Neural cell (in vitro differentiated cells): ENCODE measurements around the gene DLG5. TPM values are rescaled to one million over a fixed set of nuclear protein-coding genes. Genes with fewer than 3 reads are reported as not detected.

ENCODE experiments used
- H2AFZ ChIP-seq: fragments of 200-600, 300-800 bp; sonication (generic), shearing (Covaris generic); 2 replicates; pipeline ENCODE4 v1.6.0; 2014; ENCODE audit warnings: low read depth, mild to moderate bottlenecking, antibody characterized with exemption, low read length, moderate library complexity
- H3F3A ChIP-seq: fragments of 200-600 bp; shearing (Covaris generic); 2 replicates; pipeline ENCODE4 v1.6.1; 2016; ENCODE audit warnings: mild to moderate bottlenecking, moderate library complexity, mixed read lengths, antibody characterized with exemption, low read length; ENCODE audit not compliant: insufficient read depth, poor library complexity, severe bottlenecking
- H3K27ac ChIP-seq: fragments of 200-600, 300-800 bp; sonication (generic), shearing (Covaris generic); 2 replicates; pipeline ENCODE4 v1.5.1; 2014; ENCODE audit warnings: mild to moderate bottlenecking, low read length, moderate library complexity
- H3K27me3 ChIP-seq: fragments of 300-800, 200-600 bp; sonication (generic), shearing (Covaris generic); 2 replicates; pipeline ENCODE4 v1.6.0; 2014; ENCODE audit warnings: mild to moderate bottlenecking, low read depth, low read length, moderate library complexity; ENCODE audit not compliant: insufficient read depth
- H3K36me3 ChIP-seq: fragments of 300-800, 200-600 bp; sonication (generic), shearing (Covaris generic); 2 replicates; pipeline ENCODE4 v1.5.1; 2014; ENCODE audit warnings: mild to moderate bottlenecking, antibody characterized with exemption, low read length, moderate library complexity; ENCODE audit not compliant: insufficient read depth
- H3K4me2 ChIP-seq: fragments of 300-800, 200-600 bp; sonication (generic), shearing (Covaris generic); 2 replicates; pipeline ENCODE4 v1.6.0; 2014; ENCODE audit warnings: mild to moderate bottlenecking, low read length
- H3K4me3 ChIP-seq: fragments of 300-800, 200-600 bp; sonication (generic), shearing (Covaris generic); 2 replicates; pipeline ENCODE4 v1.5.1; 2014; ENCODE audit warnings: mild to moderate bottlenecking, low read length, moderate library complexity
- H3K79me2 ChIP-seq: fragments of 200-600 bp; shearing (Covaris generic); replicated peaks from 2 replicates; pipeline ENCODE4 v1.6.0; 2014; ENCODE audit warnings: mild to moderate bottlenecking, low read length, moderate library complexity; ENCODE audit not compliant: insufficient read depth
- H3K9ac ChIP-seq: fragments of 300-800, 200-600 bp; sonication (generic), shearing (Covaris generic); 2 replicates; pipeline ENCODE4 v1.6.1; 2016; ENCODE audit warnings: mild to moderate bottlenecking, low read length, mixed read lengths
- H3K9me2 ChIP-seq: fragments of 200-600 bp; shearing (Covaris generic); 2 replicates; pipeline ENCODE4 v1.6.1; 2016; ENCODE audit warnings: mild to moderate bottlenecking, low read length, mixed read lengths; ENCODE audit not compliant: insufficient read depth
- H3K9me3 ChIP-seq: fragments of 200-600, 300-800 bp; sonication (generic), shearing (Covaris generic); 2 replicates; pipeline ENCODE4 v1.6.1; 2016; ENCODE audit warnings: mild to moderate bottlenecking, mixed run types, low read length, moderate library complexity, mixed read lengths
- H4K20me1 ChIP-seq: fragments of 200-600 bp; shearing (Covaris generic); 2 replicates; pipeline ENCODE4 v1.6.1; 2016; ENCODE audit warnings: mild to moderate bottlenecking, mixed run types; ENCODE audit not compliant: insufficient read depth
- EP300 ChIP-seq: fragments of 450-650 bp; conservative IDR thresholded peaks from 2 replicates; pipeline ENCODE4 v1.6.1; 2014; ENCODE audit warnings: antibody characterized with exemption, mild to moderate bottlenecking, moderate library complexity; ENCODE audit not compliant: poor library complexity, severe bottlenecking
- EZH2 ChIP-seq: fragments of 200-600, 300-800 bp; shearing (Covaris generic), sonication (generic); IDR thresholded peaks from 2 replicates; pipeline ENCODE4 v1.6.1; 2014; ENCODE audit warnings: antibody characterized with exemption, low read length, borderline replicate concordance, mild to moderate bottlenecking; ENCODE audit not compliant: insufficient read depth, poor library complexity, severe bottlenecking
- MXI1 ChIP-seq: fragments of 450-650 bp; conservative IDR thresholded peaks from 2 replicates; pipeline ENCODE4 v1.6.1; 2014; ENCODE audit warnings: antibody characterized with exemption, mild to moderate bottlenecking; ENCODE audit not compliant: poor library complexity, severe bottlenecking
- POLR2AphosphoS5 ChIP-seq: IDR thresholded peaks from 2 replicates; pipeline ENCODE4 v1.6.1; 2012
- RAD21 ChIP-seq: fragments of 450-650 bp; conservative IDR thresholded peaks from 2 replicates; pipeline ENCODE4 v1.6.1; 2014; ENCODE audit warnings: antibody characterized with exemption, mild to moderate bottlenecking, moderate library complexity
- REST ChIP-seq: IDR thresholded peaks from 2 replicates; pipeline ENCODE4 v1.6.1; 2012; ENCODE audit warnings: borderline replicate concordance
- SMC3 ChIP-seq: fragments of 450-650 bp; conservative IDR thresholded peaks from 2 replicates; pipeline ENCODE4 v1.6.1; 2014; ENCODE audit warnings: antibody characterized with exemption, mild to moderate bottlenecking, moderate library complexity; ENCODE audit not compliant: poor library complexity
- TAF1 ChIP-seq: IDR thresholded peaks from 2 replicates; pipeline ENCODE4 v1.6.1; 2012; ENCODE audit warnings: low read depth
- polyA plus RNA-seq: library from polyadenylated mRNA; depleted of rRNA; stranded (reverse); fragments of >200 nt; gene quantifications from 2 replicates; pipeline ENCODE4 v1.2.3, GENCODE V29; 2014
- TF ChIP-seq, protein P1 (sequence below): fragments of 450-650 bp; IDR thresholded peaks from 2 replicates; pipeline ENCODE4 v1.5.1; 2014; ENCODE audit warnings: antibody characterized with exemption, mild to moderate bottlenecking, moderate library complexity; ENCODE audit not compliant: poor library complexity, severe bottlenecking

The DLG5 gene
- polyA plus RNA-seq, 1 donor from 2014 or later = 72.9 TPM

GRCh38 chr10:77796311-77796915 lies 130.1 kb downstream of the DLG5 start:
- Histone ChIP-seq H3K9me2 (no peaks in the 10 kb centered on the region), H3K79me2 (no peaks in the 10 kb centered on the region), H3K9me3 (no peaks in the 10 kb centered on the region), H3K4me3 (no peak overlapping the region), H3K27ac (no peak overlapping the region), H3K9ac (no peak overlapping the region), H4K20me1 (no peaks in the 10 kb centered on the region), H3K4me2 (no peak overlapping the region), H3F3A (no peaks in the 10 kb centered on the region), H2AFZ (no peak overlapping the region), H3K36me3 (peaks cover 5% of the 10 kb centered on the region), H3K27me3 (no peaks in the 10 kb centered on the region)
- TF ChIP-seq RAD21 (no peak), TAF1 (no peak), POLR2AphosphoS5 (no peak), MXI1 (no peak), SMC3 (no peak), REST (no peak), EZH2 (no peak), EP300 (no peak)
- TF ChIP-seq, protein P1, sequence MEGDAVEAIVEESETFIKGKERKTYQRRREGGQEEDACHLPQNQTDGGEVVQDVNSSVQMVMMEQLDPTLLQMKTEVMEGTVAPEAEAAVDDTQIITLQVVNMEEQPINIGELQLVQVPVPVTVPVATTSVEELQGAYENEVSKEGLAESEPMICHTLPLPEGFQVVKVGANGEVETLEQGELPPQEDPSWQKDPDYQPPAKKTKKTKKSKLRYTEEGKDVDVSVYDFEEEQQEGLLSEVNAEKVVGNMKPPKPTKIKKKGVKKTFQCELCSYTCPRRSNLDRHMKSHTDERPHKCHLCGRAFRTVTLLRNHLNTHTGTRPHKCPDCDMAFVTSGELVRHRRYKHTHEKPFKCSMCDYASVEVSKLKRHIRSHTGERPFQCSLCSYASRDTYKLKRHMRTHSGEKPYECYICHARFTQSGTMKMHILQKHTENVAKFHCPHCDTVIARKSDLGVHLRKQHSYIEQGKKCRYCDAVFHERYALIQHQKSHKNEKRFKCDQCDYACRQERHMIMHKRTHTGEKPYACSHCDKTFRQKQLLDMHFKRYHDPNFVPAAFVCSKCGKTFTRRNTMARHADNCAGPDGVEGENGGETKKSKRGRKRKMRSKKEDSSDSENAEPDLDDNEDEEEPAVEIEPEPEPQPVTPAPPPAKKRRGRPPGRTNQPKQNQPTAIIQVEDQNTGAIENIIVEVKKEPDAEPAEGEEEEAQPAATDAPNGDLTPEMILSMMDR = no peak

GRCh38 chr10:77795426-77796055 lies 131.0 kb downstream of the DLG5 start:
- Histone ChIP-seq H3K4me3 (no peak overlapping the region), H4K20me1 (no peaks in the 10 kb centered on the region), H3K9me3 (no peaks in the 10 kb centered on the region), H3K9ac (no peak overlapping the region), H3K36me3 (peaks cover 5% of the 10 kb centered on the region), H3K27me3 (no peaks in the 10 kb centered on the region), H3K79me2 (no peaks in the 10 kb centered on the region), H3K27ac (no peak overlapping the region), H2AFZ (no peak overlapping the region), H3K9me2 (no peaks in the 10 kb centered on the region), H3K4me2 (no peak overlapping the region), H3F3A (no peaks in the 10 kb centered on the region)
- TF ChIP-seq EP300 = no peak
- TF ChIP-seq TAF1 = no peak
- no peak for TF ChIP-seq RAD21
- no peak for TF ChIP-seq SMC3
- no peak for TF ChIP-seq EZH2
- no peak for TF ChIP-seq REST
- no peak for TF ChIP-seq POLR2AphosphoS5
- no peak for TF ChIP-seq MXI1
- TF ChIP-seq, protein P1 = no peak
